Breast epithelium (tissue), 4 donors: ENCODE results near the gene IFITM1. TPM values are rescaled to one million over a fixed set of nuclear protein-coding genes. Genes with fewer than 3 reads are reported as not detected.
A peak's percentile ranks its signal among the peaks of the same experiment; 100 is the strongest.
"Not testable (repeated sequence)": the region's sequence is repeated elsewhere in the genome, so short reads cannot be mapped to it uniquely, and the experiment has no call there.

Experiments used
- DNase-seq, 2 donors: peaks; one replicate each; pipeline ENCODE4 v3.0.0-alpha.2; 2019; ENCODE audit warnings: low spot score in 2 of 2
- H3K27ac ChIP-seq, 2 donors: fragments of 200-600 bp; sonication (generic) in 1 of 2; one replicate each; pipeline ENCODE4 v1.5.1; 2016 to 2019; ENCODE audit warnings: mild to moderate bottlenecking in 1 of 2
- H3K27me3 ChIP-seq, 2 donors: fragments of 200-600 bp; sonication (generic) in 1 of 2; one replicate each; pipeline versions ENCODE4 v1.5.1 to v1.6.0; 2017 to 2019; ENCODE audit warnings: control low read depth in 1 of 2, mild to moderate bottlenecking in 1 of 2
- H3K36me3 ChIP-seq: fragments of 200-600 bp; one replicate; pipeline ENCODE4 v1.5.1; 2019
- H3K4me1 ChIP-seq, 2 donors: fragments of 200-600 bp; sonication (generic); one replicate each; pipeline ENCODE4 v1.5.1; 2016 to 2019; ENCODE audit warnings: control low read depth in 1 of 2
- H3K4me3 ChIP-seq, 3 donors: fragments of 200-600 bp; sonication (generic); 1 replicate in 2 of 3; 2 replicates in 1 of 3; pipeline ENCODE4 v1.5.1; 2016 to 2019; ENCODE audit warnings: mild to moderate bottlenecking in 3 of 3, moderate library complexity in 2 of 3
- H3K9me3 ChIP-seq, 2 donors: fragments of 200-600 bp; sonication (generic) in 1 of 2; one replicate each; pipeline ENCODE4 v1.5.1; 2016 to 2019; ENCODE audit warnings: control low read depth in 1 of 2
- CTCF ChIP-seq, 3 donors: fragments of 450-650 bp; IDR thresholded peaks; one replicate each; pipeline ENCODE4 v1.5.1; 2016 to 2017; ENCODE audit warnings: antibody characterized with exemption in 3 of 3, mild to moderate bottlenecking in 3 of 3, moderate library complexity in 3 of 3
- POLR2A ChIP-seq: fragments of 450-650 bp; IDR thresholded peaks from one replicate; pipeline ENCODE4 v1.6.1; 2016; ENCODE audit warnings: antibody characterized with exemption, mild to moderate bottlenecking, moderate library complexity
- POLR2AphosphoS5 ChIP-seq, 3 donors: sonication (generic); formaldehyde crosslinking; IDR thresholded peaks; one replicate each; pipeline ENCODE4 v1.6.1; 2017; ENCODE audit warnings: antibody characterized with exemption in 3 of 3
- intact Hi-C: fragments of 100-400 bp; cut with DNase I; formaldehyde crosslinking; loops from one replicate; pipeline ENCODE4 v1.15.1; 2023; ENCODE audit warnings: low total_unique reads
- total RNA-seq, 3 donors: library from RNA; depleted of rRNA; stranded (reverse); fragments of >200 nt; gene quantifications; one replicate each; pipeline ENCODE4 v1.1.0, GENCODE V29; 2016

IFITM1 gene
- total RNA-seq, 3 donors from 2014 or later, result 129 to 321 (median 142) TPM

GRCh38 chr11:327581-327923 lies 13.7 kb downstream of the IFITM1 start:
- Histone ChIP-seq H3K4me1 (peaks cover 0 to 13% of the 10 kb centered on the region in 2 donors), H3K36me3 (no peaks in the 10 kb centered on the region), H3K9me3 (no peaks in the 10 kb centered on the region), H3K27ac (peak overlapping the region; percentile 83 to 96), H3K27me3 (no peaks in the 10 kb centered on the region), H3K4me3 (no peak overlapping the region)
- intact Hi-C loops, result no loop called here
- DNase-seq, result no peak
- TF ChIP-seq CTCF (IDR thresholded peaks at IDR 0.05), result no peak
- TF ChIP-seq POLR2A, result no peak
- TF ChIP-seq POLR2AphosphoS5 (IDR thresholded peaks at IDR 0.05), result no peak

GRCh38 chr11:328012-328411 lies 14.2 kb downstream of the IFITM1 start:
- H3K36me3 ChIP-seq, result no peaks in the 10 kb centered on the region
- H3K9me3 ChIP-seq, result no peaks in the 10 kb centered on the region
- intact Hi-C loops, result no loop called here
- H3K27ac ChIP-seq, result no peak overlapping the region
- H3K27me3 ChIP-seq, result no peaks in the 10 kb centered on the region
- DNase-seq, result no peak
- no peak for TF ChIP-seq CTCF (IDR thresholded peaks at IDR 0.05)
- no peak for TF ChIP-seq POLR2A
- TF ChIP-seq POLR2AphosphoS5 (IDR thresholded peaks at IDR 0.05), result no peak
- H3K4me1 ChIP-seq, result peaks cover 0 to 13% of the 10 kb centered on the region in 2 donors
- H3K4me3 ChIP-seq, result no peak overlapping the region

- H3K36me3 ChIP-seq, H3K27me3 ChIP-seq, H3K27ac ChIP-seq, H3K4me3 ChIP-seq, DNase-seq, H3K9me3 ChIP-seq, intact Hi-C loops: not testable (repeated sequence)
- H3K4me1 ChIP-seq, result peaks cover 0 to 13% of the 10 kb centered on the region in 2 donors
Measured at GRCh38 chr11:328516-329100, 14.8 kb downstream of the IFITM1 start.

- intact Hi-C loops, result no loop called here
- TF ChIP-seq CTCF (IDR thresholded peaks at IDR 0.05) (no peak), POLR2AphosphoS5 (IDR thresholded peaks at IDR 0.05) (no peak), POLR2A (no peak)
- H3K27ac ChIP-seq, result no peak overlapping the region
Measured at GRCh38 chr11:329886-330253, 16.0 kb downstream of the IFITM1 start.

GRCh38 chr11:330307-330693 lies 16.5 kb downstream of the IFITM1 start:
- TF ChIP-seq POLR2A (no peak), POLR2AphosphoS5 (IDR thresholded peaks at IDR 0.05) (no peak)
- H3K27ac ChIP-seq, result no peak overlapping the region
- peaks cover 0 to 13% of the 10 kb centered on the region in 2 donors for H3K4me1 ChIP-seq
- H3K36me3 ChIP-seq, result no peaks in the 10 kb centered on the region
- H3K27me3 ChIP-seq, result no peaks in the 10 kb centered on the region
- intact Hi-C loops, result no loop called here
- DNase-seq, result no peak
- no peak overlapping the region for H3K4me3 ChIP-seq
- H3K9me3 ChIP-seq, result no peaks in the 10 kb centered on the region

More at GRCh38 chr11:329886-330253, 16.0 kb downstream of the IFITM1 start:
- H3K9me3 ChIP-seq, result no peaks in the 10 kb centered on the region
- H3K27me3 ChIP-seq, result no peaks in the 10 kb centered on the region
- H3K36me3 ChIP-seq, result no peaks in the 10 kb centered on the region
- no peak overlapping the region for H3K4me3 ChIP-seq
- no peak for DNase-seq
- H3K4me1 ChIP-seq, result peaks cover 0 to 13% of the 10 kb centered on the region in 2 donors

GRCh38 chr11:330694-331357 lies 17.0 kb downstream of the IFITM1 start:
- no peak overlapping the region for H3K27ac ChIP-seq
- no peak for DNase-seq
- intact Hi-C loops, result no loop called here
- no peak for TF ChIP-seq POLR2AphosphoS5 (IDR thresholded peaks at IDR 0.05)
- no peak for TF ChIP-seq CTCF (IDR thresholded peaks at IDR 0.05)
- no peak for TF ChIP-seq POLR2A
- no peaks in the 10 kb centered on the region for H3K36me3 ChIP-seq
- H3K27me3 ChIP-seq, result no peaks in the 10 kb centered on the region
- H3K4me3 ChIP-seq, result no peak overlapping the region
- no peaks in the 10 kb centered on the region for H3K9me3 ChIP-seq
- peaks cover 0 to 13% of the 10 kb centered on the region in 2 donors for H3K4me1 ChIP-seq
